Choroid plexus epithelial cell (primary cell): ENCODE results near the gene C1orf159.
"Not testable (repeated sequence)": the region's sequence is repeated elsewhere in the genome, so short reads cannot be mapped to it uniquely, and the experiment has no call there.

Source experiments
- DNase-seq: peaks from one replicate; pipeline ENCODE4 v3.0.0-alpha.2; 2010; ENCODE audit warnings: low read depth
- H3K4me3 ChIP-seq: 2 replicates; pipeline ENCODE4 v1.5.1; 2011; ENCODE audit warnings: low read depth, mild to moderate bottlenecking, control low read depth, low read length, moderate library complexity
- CTCF ChIP-seq: conservative IDR thresholded peaks from 2 replicates; pipeline ENCODE4 v1.5.1; 2011; ENCODE audit warnings: low read depth, mild to moderate bottlenecking, control low read depth, inconsistent platforms, low read length, moderate library complexity

The C1orf159 gene

GRCh38 chr1:1106510-1107221, 9.2 kb downstream of the C1orf159 start:
- H3K4me3 ChIP-seq = no peak overlapping the region
- no peak for TF ChIP-seq CTCF
- no peak for DNase-seq

- not testable (repeated sequence) for H3K4me3 ChIP-seq, DNase-seq
Measured at GRCh38 chr1:1104152-1104551, 11.7 kb downstream of the C1orf159 start.

GRCh38 chr1:1101503-1101902, 14.4 kb downstream of the C1orf159 start:
- DNase-seq = no peak
- TF ChIP-seq CTCF = no peak
- H3K4me3 ChIP-seq = no peak overlapping the region

- DNase-seq = no peak
- TF ChIP-seq CTCF = no peak
- no peak overlapping the region for H3K4me3 ChIP-seq
Measured at GRCh38 chr1:1100296-1100695, 15.6 kb downstream of the C1orf159 start.

GRCh38 chr1:1099506-1100183, 16.2 kb downstream of the C1orf159 start:
- TF ChIP-seq CTCF = no peak
- no peak for DNase-seq
- no peak overlapping the region for H3K4me3 ChIP-seq

GRCh38 chr1:1098681-1099421, 17.0 kb downstream of the C1orf159 start:
- no peak for TF ChIP-seq CTCF
- H3K4me3 ChIP-seq = no peak overlapping the region
- DNase-seq = no peak

GRCh38 chr1:1096136-1096535, 19.8 kb downstream of the C1orf159 start:
- not testable (repeated sequence) for DNase-seq, H3K4me3 ChIP-seq
